Fibroblast of skin of scalp (primary cell): ENCODE results near the gene ELL.

ENCODE experiments used
- DNase-seq: peaks from one replicate; pipeline ENCODE4 v3.0.0-alpha.2; 2013

ELL gene

GRCh38 chr19:18488838-18489626, 32.8 kb downstream of the ELL start:
- DNase-seq, result no peak

GRCh38 chr19:18488403-18488723, 33.5 kb downstream of the ELL start:
- peak; percentile 23 for DNase-seq

- no peak for DNase-seq
These were observed 34.1 kb downstream of the ELL start for GRCh38 chr19:18487576-18488402.

GRCh38 chr19:18486746-18487145, 35.1 kb downstream of the ELL start:
- DNase-seq, result no peak

GRCh38 chr19:18484992-18485391, 36.9 kb downstream of the ELL start:
- DNase-seq, result no peak

- DNase-seq, result no peak
These were observed 38.6 kb downstream of the ELL start for GRCh38 chr19:18483119-18483890.

- no peak for DNase-seq
These were observed 40.2 kb downstream of the ELL start for GRCh38 chr19:18481505-18482222.

- peak; percentile 44 for DNase-seq
These were observed 41.7 kb downstream of the ELL start for GRCh38 chr19:18480006-18480691.

- DNase-seq, result peak; percentile 86
These were observed 43.1 kb downstream of the ELL start for GRCh38 chr19:18478545-18479311.

GRCh38 chr19:18477974-18478373, 43.9 kb downstream of the ELL start:
- no peak for DNase-seq

GRCh38 chr19:18477042-18477779, 44.7 kb downstream of the ELL start:
- DNase-seq, result no peak

GRCh38 chr19:18476507-18477041, 45.3 kb downstream of the ELL start:
- DNase-seq, result no peak

GRCh38 chr19:18475762-18476331, 46.0 kb downstream of the ELL start:
- DNase-seq, result no peak

- DNase-seq, result no peak
These were observed 46.8 kb downstream of the ELL start for GRCh38 chr19:18475004-18475453.

GRCh38 chr19:18474366-18474887, 47.4 kb downstream of the ELL start:
- DNase-seq, result no peak

- DNase-seq, result no peak
These were observed 48.2 kb downstream of the ELL start for GRCh38 chr19:18473706-18474087.

- DNase-seq, result no peak
These were observed 48.7 kb downstream of the ELL start for GRCh38 chr19:18473003-18473705.

- DNase-seq, result no peak
These were observed 51.1 kb downstream of the ELL start for GRCh38 chr19:18470787-18471186.
